ENCODE measurements around the gene COA3.

Gene COA3

GRCh38 chr17:42819939-42820535 lies 21.5 kb upstream of the COA3 start:
- DNase-seq = no peak

DNA sequence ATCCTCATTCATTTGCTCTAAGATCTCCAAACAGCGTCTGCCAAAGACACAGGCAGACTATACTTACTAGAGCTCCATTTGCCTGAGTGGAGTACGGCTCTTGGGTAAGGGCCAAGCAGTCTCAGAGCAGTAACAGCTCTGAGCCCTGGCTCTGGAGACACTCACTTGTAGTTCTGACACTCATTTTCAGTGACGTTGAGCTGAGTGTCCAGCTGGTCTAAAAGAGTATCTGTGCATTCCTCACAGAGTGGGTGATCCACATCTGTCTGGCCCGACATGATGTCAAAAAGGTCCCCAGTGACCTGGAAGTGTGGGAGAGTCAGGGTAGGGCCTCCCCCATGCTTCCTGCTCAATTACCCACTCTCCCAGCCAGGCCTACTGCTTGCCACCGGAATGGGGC lies 19.9 kb upstream of the COA3 start:
- DNase-seq = no peak

GRCh38 chr17:42817866-42818265 lies 19.4 kb upstream of the COA3 start:
- DNase-seq = no peak

DNA sequence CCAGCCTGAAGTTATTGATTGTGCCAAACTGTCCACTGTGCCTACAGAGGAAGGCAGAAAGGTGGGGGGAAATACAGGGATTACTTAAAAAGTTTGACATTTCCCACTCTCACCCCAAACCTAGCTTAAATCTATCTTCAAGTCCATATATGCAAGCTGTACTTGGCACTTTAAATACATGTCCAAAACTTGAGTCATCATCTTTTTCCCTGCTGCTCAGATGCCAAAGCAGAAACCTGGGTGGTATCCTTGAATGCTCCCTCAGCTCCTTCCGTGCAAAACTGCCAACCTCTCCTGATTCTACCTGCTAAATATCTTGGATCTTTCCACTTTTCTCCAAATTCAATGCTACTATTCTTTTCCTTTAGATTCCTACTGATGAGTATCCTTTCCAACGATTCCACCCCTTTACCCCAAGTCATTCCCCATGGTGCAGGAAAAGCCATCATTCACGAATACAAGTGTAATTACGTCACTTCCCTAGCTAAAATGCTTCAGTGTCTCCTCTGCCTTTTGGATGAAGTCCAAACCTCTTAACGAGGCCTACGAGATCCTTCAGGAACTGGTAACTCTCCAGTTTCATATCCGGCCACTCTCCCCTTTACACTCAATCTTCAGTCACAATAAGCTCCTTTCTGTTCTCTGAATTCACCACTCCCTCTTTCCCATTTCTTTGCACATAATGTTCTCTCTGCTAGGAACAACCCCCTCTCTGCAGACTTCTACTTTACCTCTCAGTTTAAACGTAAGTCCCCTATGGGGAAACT lies 16.3 kb upstream of the COA3 start:
- no peak for DNase-seq

GRCh38 chr17:42809250-42809649 lies 10.7 kb upstream of the COA3 start:
- no peak for DNase-seq

DNA sequence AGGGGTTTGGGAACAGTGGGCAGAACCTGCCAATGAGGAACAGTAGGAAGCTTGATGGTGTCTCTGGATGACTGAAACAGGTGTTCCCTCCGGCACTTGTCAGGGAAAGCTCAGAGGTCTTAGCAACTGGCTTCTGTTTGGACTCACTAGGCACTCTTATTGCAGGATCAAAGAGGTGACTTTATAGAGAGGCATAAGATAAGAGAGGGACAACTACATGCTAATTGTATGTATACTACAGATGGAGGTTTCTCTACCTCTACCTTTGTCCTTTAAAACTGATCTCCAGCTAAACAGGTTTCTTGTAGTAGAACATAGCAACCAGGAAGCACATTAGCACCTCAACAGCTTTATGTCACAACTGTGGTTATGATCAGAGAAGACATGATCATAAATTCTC lies 7.7 kb upstream of the COA3 start:
- no peak for DNase-seq

- DNase-seq = no peak
Measured at GRCh38 chr17:42804918-42805367, 6.4 kb upstream of the COA3 start.

DNA sequence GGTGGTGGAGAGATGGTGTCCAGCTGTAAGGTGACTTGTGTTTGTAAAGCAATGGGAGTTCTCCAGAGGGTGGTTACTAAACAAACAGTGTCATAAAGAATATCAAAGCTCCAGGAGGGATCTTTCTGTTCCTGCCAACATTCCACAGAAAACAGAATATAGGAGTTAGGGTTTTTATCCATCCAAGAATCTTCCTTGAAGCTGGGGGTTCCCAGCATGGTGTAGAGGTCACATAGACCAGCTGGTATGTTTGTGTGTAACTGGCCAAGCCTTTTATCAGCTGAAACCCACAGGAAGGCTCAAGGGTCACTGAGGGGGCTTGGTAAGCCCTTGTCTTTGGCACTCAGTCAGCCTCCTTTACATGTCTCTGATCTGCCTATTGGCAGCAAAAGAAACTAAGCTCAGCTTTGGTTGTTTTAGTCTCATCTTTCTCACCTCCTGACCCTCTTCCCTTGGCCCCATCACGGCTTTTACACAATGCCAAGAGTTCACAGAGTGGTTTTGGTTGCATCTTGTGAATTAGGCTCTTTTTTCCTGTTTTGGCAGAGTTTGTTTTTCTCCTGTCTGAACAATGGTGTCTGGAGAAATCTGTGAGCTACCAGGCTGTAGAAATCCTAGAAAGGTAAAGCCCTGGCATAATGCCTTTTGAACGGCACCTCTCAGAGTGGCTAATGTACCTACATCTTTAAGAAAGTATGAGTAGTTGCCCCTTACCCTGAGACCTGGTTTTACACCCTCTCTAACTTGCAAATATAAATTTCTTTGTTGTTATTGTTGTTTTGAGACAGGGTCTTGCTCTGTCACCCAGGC lies 4.8 kb upstream of the COA3 start:
- no peak for DNase-seq

GRCh38 chr17:42798011-42798382 lies 507 bp downstream of the COA3 start:
- no peak for DNase-seq

DNA sequence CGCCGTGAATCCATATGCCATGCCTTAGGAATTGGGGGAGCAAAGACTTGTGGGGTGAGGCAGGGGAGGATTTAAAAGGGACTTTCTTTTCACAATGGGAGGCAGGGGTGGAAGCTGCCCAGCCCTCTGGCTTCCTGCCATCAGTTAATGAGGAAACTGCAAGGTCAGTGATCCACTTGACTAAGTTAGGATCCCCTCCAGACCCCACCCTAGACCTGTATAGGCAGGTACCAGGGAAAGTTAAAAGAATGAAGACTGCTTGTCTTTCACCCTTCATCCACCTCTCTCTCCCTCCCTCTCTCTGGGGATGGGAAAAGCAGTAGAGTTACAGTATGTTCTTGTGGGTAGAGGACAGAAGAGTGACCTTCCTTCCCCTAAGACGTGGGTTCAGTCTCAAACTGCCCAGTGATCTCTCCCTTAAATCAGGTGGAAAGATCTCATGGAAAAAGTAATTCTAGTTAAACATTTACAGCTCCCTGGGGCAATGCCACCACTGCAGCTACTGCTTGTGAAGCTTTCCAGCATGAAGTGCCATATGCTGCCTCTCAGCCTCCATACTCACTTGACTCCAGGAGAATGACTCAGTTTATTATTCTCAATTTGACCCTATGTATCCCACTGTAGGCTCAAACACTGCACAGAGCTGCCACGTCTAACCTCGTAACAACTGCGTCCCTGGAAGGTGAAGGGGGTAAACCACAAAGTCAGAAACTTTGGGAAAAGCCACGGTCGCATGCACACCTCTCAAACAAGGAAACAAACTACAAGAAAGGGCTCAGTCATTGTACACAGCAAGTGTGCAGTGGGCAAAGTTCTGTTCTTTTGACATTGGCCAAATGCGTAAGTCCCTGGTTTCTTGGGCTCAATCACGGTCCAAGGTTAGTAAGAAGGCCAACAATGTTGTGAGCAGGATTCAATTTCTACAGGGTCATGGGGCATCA lies 1.2 kb downstream of the COA3 start:
- peak; percentile 56 for DNase-seq

- DNase-seq = no peak
Measured at GRCh38 chr17:42796066-42796758, 2.3 kb downstream of the COA3 start.

GRCh38 chr17:42795465-42795864 lies 3.0 kb downstream of the COA3 start:
- DNase-seq = no peak

GRCh38 chr17:42795061-42795460 lies 3.4 kb downstream of the COA3 start:
- no peak for DNase-seq

DNA sequence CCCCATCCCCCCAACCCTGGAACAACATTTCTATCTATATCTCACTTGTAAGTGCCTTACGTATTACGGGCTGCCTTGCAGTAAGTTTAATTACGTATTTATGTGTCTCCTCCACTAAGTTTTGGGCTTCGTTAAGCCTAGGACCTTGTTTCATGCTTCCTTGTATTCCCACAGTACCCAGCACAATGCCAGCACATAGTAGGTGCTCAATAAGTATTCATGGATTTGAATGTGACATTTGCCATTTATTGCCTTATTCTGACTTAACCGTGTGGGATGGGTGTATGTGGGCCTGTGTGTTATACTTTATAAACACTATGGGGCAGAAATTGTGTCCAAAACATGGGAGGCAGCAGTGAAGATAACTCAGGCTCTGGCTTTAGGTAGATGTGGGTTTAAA lies 6.0 kb downstream of the COA3 start:
- no peak for DNase-seq

GRCh38 chr17:42791948-42792347 lies 6.6 kb downstream of the COA3 start:
- DNase-seq = no peak

GRCh38 chr17:42787266-42787665 lies 11.2 kb downstream of the COA3 start:
- no peak for DNase-seq

DNA sequence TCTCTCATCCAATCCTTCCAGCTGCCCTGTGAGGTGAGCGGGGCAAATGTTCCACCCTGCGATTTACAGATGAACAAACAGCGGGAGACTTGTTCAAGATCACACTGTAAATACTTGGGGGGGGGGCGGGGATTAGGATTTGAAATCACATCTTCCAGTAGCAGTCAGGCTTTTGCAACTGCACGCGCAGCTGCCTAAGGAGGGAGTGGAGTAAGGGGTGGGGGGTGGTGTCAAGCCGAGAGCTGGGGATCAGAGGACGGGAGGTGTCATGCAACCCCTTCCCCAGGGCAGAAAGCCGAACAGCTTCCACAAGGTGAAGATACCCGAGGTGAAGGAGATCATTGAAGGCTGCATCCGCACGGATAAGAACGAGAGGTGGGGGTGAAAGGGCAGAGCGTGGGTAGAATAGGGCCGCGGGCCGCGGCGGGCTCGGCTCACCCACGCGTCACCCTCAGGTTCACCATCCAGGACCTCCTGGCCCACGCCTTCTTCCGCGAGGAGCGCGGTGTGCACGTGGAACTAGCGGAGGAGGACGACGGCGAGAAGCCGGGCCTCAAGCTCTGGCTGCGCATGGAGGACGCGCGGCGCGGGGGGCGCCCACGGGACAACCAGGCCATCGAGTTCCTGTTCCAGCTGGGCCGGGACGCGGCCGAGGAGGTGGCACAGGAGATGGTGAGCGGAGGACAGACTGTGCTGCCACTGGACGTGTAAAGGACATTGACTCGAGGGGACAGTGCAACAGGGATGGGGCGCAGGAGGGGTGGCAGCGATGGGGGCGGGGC lies 13.5 kb downstream of the COA3 start:
- DNase-seq = no peak

- DNase-seq = no peak
Measured at GRCh38 chr17:42784409-42784808, 14.1 kb downstream of the COA3 start.

GRCh38 chr17:42783791-42784138 lies 14.7 kb downstream of the COA3 start:
- DNase-seq = no peak

DNA sequence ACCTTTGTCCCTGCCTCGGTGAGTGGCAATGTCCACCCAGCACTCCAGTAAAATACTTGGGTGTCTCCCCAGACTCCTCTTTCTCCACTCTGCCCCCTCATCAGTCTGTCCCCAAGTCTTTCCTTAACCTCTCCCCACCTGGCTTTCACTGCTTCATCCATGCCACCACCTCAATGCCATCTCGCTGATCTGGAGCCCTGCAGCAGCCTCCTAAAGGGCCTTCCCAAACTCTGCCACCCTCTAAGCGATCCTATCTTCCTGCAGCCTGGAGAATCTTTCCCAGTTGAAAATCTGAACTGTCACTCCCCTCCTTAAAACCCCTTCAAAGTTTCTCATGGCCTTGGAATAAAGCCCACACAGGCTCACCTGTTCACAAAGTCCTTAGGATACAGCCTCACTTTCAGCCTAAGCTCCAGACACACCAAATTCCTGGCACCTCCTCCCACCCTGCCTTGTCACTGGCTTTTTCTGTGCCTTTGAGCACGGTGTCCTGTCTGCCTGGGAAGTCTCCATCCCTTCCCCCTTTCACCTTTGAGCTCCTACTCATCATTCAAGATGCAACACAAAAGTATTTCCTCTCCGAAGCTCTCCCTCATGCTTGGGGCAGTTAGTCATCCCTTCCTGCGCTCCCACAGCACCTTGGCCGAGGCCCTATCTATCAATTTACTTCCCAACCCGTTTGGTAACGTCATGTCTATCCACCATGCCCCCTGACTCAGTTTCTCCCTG lies 15.3 kb downstream of the COA3 start:
- no peak for DNase-seq
